Neural cell (in vitro differentiated cells): Measurements from ENCODE around the gene LIME1. TPM values are rescaled to one million over a fixed set of nuclear protein-coding genes. Genes with fewer than 3 reads are reported as not detected.

ENCODE experiments used
- H2AFZ ChIP-seq: fragments of 200-600, 300-800 bp; sonication (generic), shearing (Covaris generic); 2 replicates; pipeline ENCODE4 v1.6.0; 2014; ENCODE audit warnings: low read depth, mild to moderate bottlenecking, antibody characterized with exemption, low read length, moderate library complexity
- H3F3A ChIP-seq: fragments of 200-600 bp; shearing (Covaris generic); 2 replicates; pipeline ENCODE4 v1.6.1; 2016; ENCODE audit warnings: mild to moderate bottlenecking, moderate library complexity, mixed read lengths, antibody characterized with exemption, low read length; ENCODE audit not compliant: insufficient read depth, poor library complexity, severe bottlenecking
- H3K27ac ChIP-seq: fragments of 200-600, 300-800 bp; sonication (generic), shearing (Covaris generic); 2 replicates; pipeline ENCODE4 v1.5.1; 2014; ENCODE audit warnings: mild to moderate bottlenecking, low read length, moderate library complexity
- H3K27me3 ChIP-seq: fragments of 300-800, 200-600 bp; sonication (generic), shearing (Covaris generic); 2 replicates; pipeline ENCODE4 v1.6.0; 2014; ENCODE audit warnings: mild to moderate bottlenecking, low read depth, low read length, moderate library complexity; ENCODE audit not compliant: insufficient read depth
- H3K36me3 ChIP-seq: fragments of 300-800, 200-600 bp; sonication (generic), shearing (Covaris generic); 2 replicates; pipeline ENCODE4 v1.5.1; 2014; ENCODE audit warnings: mild to moderate bottlenecking, antibody characterized with exemption, low read length, moderate library complexity; ENCODE audit not compliant: insufficient read depth
- H3K4me2 ChIP-seq: fragments of 300-800, 200-600 bp; sonication (generic), shearing (Covaris generic); 2 replicates; pipeline ENCODE4 v1.6.0; 2014; ENCODE audit warnings: mild to moderate bottlenecking, low read length
- H3K4me3 ChIP-seq: fragments of 300-800, 200-600 bp; sonication (generic), shearing (Covaris generic); 2 replicates; pipeline ENCODE4 v1.5.1; 2014; ENCODE audit warnings: mild to moderate bottlenecking, low read length, moderate library complexity
- H3K79me2 ChIP-seq: fragments of 200-600 bp; shearing (Covaris generic); replicated peaks from 2 replicates; pipeline ENCODE4 v1.6.0; 2014; ENCODE audit warnings: mild to moderate bottlenecking, low read length, moderate library complexity; ENCODE audit not compliant: insufficient read depth
- H3K9ac ChIP-seq: fragments of 300-800, 200-600 bp; sonication (generic), shearing (Covaris generic); 2 replicates; pipeline ENCODE4 v1.6.1; 2016; ENCODE audit warnings: mild to moderate bottlenecking, low read length, mixed read lengths
- H3K9me2 ChIP-seq: fragments of 200-600 bp; shearing (Covaris generic); 2 replicates; pipeline ENCODE4 v1.6.1; 2016; ENCODE audit warnings: mild to moderate bottlenecking, low read length, mixed read lengths; ENCODE audit not compliant: insufficient read depth
- H3K9me3 ChIP-seq: fragments of 200-600, 300-800 bp; sonication (generic), shearing (Covaris generic); 2 replicates; pipeline ENCODE4 v1.6.1; 2016; ENCODE audit warnings: mild to moderate bottlenecking, mixed run types, low read length, moderate library complexity, mixed read lengths
- H4K20me1 ChIP-seq: fragments of 200-600 bp; shearing (Covaris generic); 2 replicates; pipeline ENCODE4 v1.6.1; 2016; ENCODE audit warnings: mild to moderate bottlenecking, mixed run types; ENCODE audit not compliant: insufficient read depth
- EP300 ChIP-seq: fragments of 450-650 bp; conservative IDR thresholded peaks from 2 replicates; pipeline ENCODE4 v1.6.1; 2014; ENCODE audit warnings: antibody characterized with exemption, mild to moderate bottlenecking, moderate library complexity; ENCODE audit not compliant: poor library complexity, severe bottlenecking
- EZH2 ChIP-seq: fragments of 200-600, 300-800 bp; shearing (Covaris generic), sonication (generic); IDR thresholded peaks from 2 replicates; pipeline ENCODE4 v1.6.1; 2014; ENCODE audit warnings: antibody characterized with exemption, low read length, borderline replicate concordance, mild to moderate bottlenecking; ENCODE audit not compliant: insufficient read depth, poor library complexity, severe bottlenecking
- MXI1 ChIP-seq: fragments of 450-650 bp; conservative IDR thresholded peaks from 2 replicates; pipeline ENCODE4 v1.6.1; 2014; ENCODE audit warnings: antibody characterized with exemption, mild to moderate bottlenecking; ENCODE audit not compliant: poor library complexity, severe bottlenecking
- POLR2AphosphoS5 ChIP-seq: IDR thresholded peaks from 2 replicates; pipeline ENCODE4 v1.6.1; 2012
- RAD21 ChIP-seq: fragments of 450-650 bp; conservative IDR thresholded peaks from 2 replicates; pipeline ENCODE4 v1.6.1; 2014; ENCODE audit warnings: antibody characterized with exemption, mild to moderate bottlenecking, moderate library complexity
- REST ChIP-seq: IDR thresholded peaks from 2 replicates; pipeline ENCODE4 v1.6.1; 2012; ENCODE audit warnings: borderline replicate concordance
- SMC3 ChIP-seq: fragments of 450-650 bp; conservative IDR thresholded peaks from 2 replicates; pipeline ENCODE4 v1.6.1; 2014; ENCODE audit warnings: antibody characterized with exemption, mild to moderate bottlenecking, moderate library complexity; ENCODE audit not compliant: poor library complexity
- TAF1 ChIP-seq: IDR thresholded peaks from 2 replicates; pipeline ENCODE4 v1.6.1; 2012; ENCODE audit warnings: low read depth
- polyA plus RNA-seq: library from polyadenylated mRNA; depleted of rRNA; stranded (reverse); fragments of >200 nt; gene quantifications from 2 replicates; pipeline ENCODE4 v1.2.3, GENCODE V29; 2014
- TF ChIP-seq, protein P1 (sequence below): fragments of 450-650 bp; IDR thresholded peaks from 2 replicates; pipeline ENCODE4 v1.5.1; 2014; ENCODE audit warnings: antibody characterized with exemption, mild to moderate bottlenecking, moderate library complexity; ENCODE audit not compliant: poor library complexity, severe bottlenecking

The LIME1 gene
- polyA plus RNA-seq, 1 donor from 2014 or later: 65.2 TPM

DNA sequence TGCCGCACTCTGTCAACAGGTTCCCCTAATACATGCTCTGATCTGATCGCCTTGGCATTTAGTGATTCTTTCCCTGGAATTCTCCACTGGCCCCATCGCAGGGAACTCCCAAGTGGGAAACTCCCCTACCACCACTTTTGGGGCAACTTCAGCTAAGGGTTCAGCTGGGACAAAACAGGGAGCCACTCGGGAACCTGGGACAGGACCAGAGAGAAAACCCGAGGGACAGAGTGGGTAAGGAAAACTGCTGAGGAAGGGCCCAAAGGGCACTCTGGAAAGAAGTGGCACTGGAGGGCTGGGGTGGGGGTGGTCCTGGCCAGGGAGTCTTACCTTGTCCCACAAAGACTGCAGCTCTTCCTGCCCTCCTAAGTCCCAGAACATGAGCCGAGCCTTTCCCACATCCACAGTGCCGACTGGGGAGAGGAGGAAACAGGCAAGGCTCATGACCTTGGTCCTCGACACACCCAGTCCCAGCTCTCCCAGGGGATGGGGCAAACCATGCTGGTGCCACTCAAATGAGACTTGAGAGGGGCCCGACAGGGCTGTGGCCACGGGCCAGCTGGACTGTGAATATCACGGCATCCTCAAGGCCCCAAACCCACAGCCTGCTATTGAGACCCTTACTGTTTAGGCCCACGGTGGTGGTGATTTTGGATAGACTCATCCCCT, 30.3 kb upstream of the LIME1 start:
- H3F3A ChIP-seq: no peaks in the 10 kb centered on the region
- H3K4me2 ChIP-seq: peak overlapping the region; percentile 49
- peak overlapping the region; percentile 96 for H3K4me3 ChIP-seq
- no peaks in the 10 kb centered on the region for H4K20me1 ChIP-seq
- H3K27ac ChIP-seq: no peak overlapping the region
- H2AFZ ChIP-seq: no peak overlapping the region
- no peaks in the 10 kb centered on the region for H3K9me2 ChIP-seq
- H3K27me3 ChIP-seq: no peaks in the 10 kb centered on the region
- H3K9ac ChIP-seq: peak overlapping the region; percentile 86
- TF ChIP-seq EP300: no peak
- TF ChIP-seq POLR2AphosphoS5: no peak
- TF ChIP-seq MXI1: no peak
- TF ChIP-seq SMC3: no peak
- no peak for TF ChIP-seq EZH2
- no peak for TF ChIP-seq REST
- TF ChIP-seq, protein P1, sequence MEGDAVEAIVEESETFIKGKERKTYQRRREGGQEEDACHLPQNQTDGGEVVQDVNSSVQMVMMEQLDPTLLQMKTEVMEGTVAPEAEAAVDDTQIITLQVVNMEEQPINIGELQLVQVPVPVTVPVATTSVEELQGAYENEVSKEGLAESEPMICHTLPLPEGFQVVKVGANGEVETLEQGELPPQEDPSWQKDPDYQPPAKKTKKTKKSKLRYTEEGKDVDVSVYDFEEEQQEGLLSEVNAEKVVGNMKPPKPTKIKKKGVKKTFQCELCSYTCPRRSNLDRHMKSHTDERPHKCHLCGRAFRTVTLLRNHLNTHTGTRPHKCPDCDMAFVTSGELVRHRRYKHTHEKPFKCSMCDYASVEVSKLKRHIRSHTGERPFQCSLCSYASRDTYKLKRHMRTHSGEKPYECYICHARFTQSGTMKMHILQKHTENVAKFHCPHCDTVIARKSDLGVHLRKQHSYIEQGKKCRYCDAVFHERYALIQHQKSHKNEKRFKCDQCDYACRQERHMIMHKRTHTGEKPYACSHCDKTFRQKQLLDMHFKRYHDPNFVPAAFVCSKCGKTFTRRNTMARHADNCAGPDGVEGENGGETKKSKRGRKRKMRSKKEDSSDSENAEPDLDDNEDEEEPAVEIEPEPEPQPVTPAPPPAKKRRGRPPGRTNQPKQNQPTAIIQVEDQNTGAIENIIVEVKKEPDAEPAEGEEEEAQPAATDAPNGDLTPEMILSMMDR: no peak
- no peak for TF ChIP-seq RAD21
- TF ChIP-seq TAF1: no peak
- peaks cover 27% of the 10 kb centered on the region for H3K79me2 ChIP-seq
- no peaks in the 10 kb centered on the region for H3K36me3 ChIP-seq
- no peaks in the 10 kb centered on the region for H3K9me3 ChIP-seq

GRCh38 chr20:63706852-63707557, 29.5 kb upstream of the LIME1 start:
- peaks cover 29% of the 10 kb centered on the region for H3K79me2 ChIP-seq

More at GRCh38 chr20:63706852-63707557, 29.5 kb upstream of the LIME1 start:
- Histone ChIP-seq H3K27ac (peak overlapping the region; percentile 70), H3K4me3 (peak overlapping the region; percentile 96), H3K9ac (peak overlapping the region; percentile 86), H3K27me3 (no peaks in the 10 kb centered on the region), H4K20me1 (no peaks in the 10 kb centered on the region), H3K9me2 (no peaks in the 10 kb centered on the region), H2AFZ (no peak overlapping the region), H3K9me3 (no peaks in the 10 kb centered on the region), H3K36me3 (peaks cover 3% of the 10 kb centered on the region), H3K4me2 (peak overlapping the region; percentile 49), H3F3A (no peaks in the 10 kb centered on the region)
- TF ChIP-seq REST: no peak
- TF ChIP-seq, protein P1: peak; percentile 46
- no peak for TF ChIP-seq RAD21
- TF ChIP-seq EZH2: no peak
- TF ChIP-seq MXI1: no peak
- no peak for TF ChIP-seq EP300
- TF ChIP-seq SMC3: no peak
- TF ChIP-seq POLR2AphosphoS5: no peak
- no peak for TF ChIP-seq TAF1
